Cardiac ventricle fibroblast (primary cell): ENCODE results near the gene GLRX2. TPM values are rescaled to one million over a fixed set of nuclear protein-coding genes. Genes with fewer than 3 reads are reported as not detected.

ENCODE experiments used
- total RNA-seq: library from RNA; depleted of rRNA; stranded (reverse); fragments of >200 nt; gene quantifications from 2 replicates; pipeline ENCODE4 v1.2.3, GENCODE V29; 2015

Gene GLRX2
- 7.0 and 8.4 TPM in 2 replicates for total RNA-seq

GRCh38 chr1:193104907-193105820 lies at the start of gene GLRX2:
Gene GLRX2, minus strand, starts transcription at chr1:193105414. Its CDS starts 32 bp downstream, at chr1:193105382.

GRCh38 chr1:193121616-193122593 lies 16.7 kb upstream of the GLRX2 start, which contains the start of gene CDC73:
Gene CDC73, plus strand, starts transcription at chr1:193122031. Its CDS starts 170 bp downstream, at chr1:193122201.

GRCh38 chr1:193059282-193060114 lies 45.7 kb downstream of the GLRX2 start, which contains the start of the genes RO60 and UCHL5:
Gene RO60, plus strand, starts transcription at chr1:193059612. Its CDS starts 9,443 bp downstream, at chr1:193069055.
Gene UCHL5, minus strand, starts transcription at chr1:193059360. Its CDS starts 100 bp downstream, at chr1:193059260.

Other genes starting within 250 kb of the GLRX2 start
- gene UCHL5, start 46.1 kb downstream of the GLRX2 start, total RNA-seq, result 20.8 and 21.5 TPM in 2 replicates
- gene RO60, start 45.8 kb downstream of the GLRX2 start, total RNA-seq, result 55.3 and 55.7 TPM in 2 replicates
- gene CDC73, start 16.6 kb upstream of the GLRX2 start, total RNA-seq, result 20.3 and 28.6 TPM in 2 replicates
- 0.06 TPM in 1 of 2 replicates, not detected in the other for gene B3GALT2, start 81.2 kb upstream of the GLRX2 start, total RNA-seq